Skin epidermis (tissue), 12 donors: ENCODE results near the gene SVOPL.

Experiments
- H3K27ac ChIP-seq, 21 experiments: fragments of 200-600 bp; sonication (generic) in 11 of 21; one replicate each; pipeline ENCODE4 v1.5.0; 2020; ENCODE audit warnings: mild to moderate bottlenecking in 3 of 21, inconsistent platforms in 2 of 21, moderate library complexity in 2 of 21
- H3K4me3 ChIP-seq, 7 experiments: fragments of 200-600 bp; sonication (generic) in 2 of 7; one replicate each; pipeline ENCODE4 v1.5.0; 2020; ENCODE audit warnings: inconsistent platforms in 2 of 7, mild to moderate bottlenecking in 2 of 7, moderate library complexity in 1 of 7

Gene SVOPL

GRCh38 chr7:138622841-138623240 is 78.3 kb downstream of the SVOPL start:
- Histone ChIP-seq H3K4me3 (no peak overlapping the region), H3K27ac (no peak overlapping the region)

GRCh38 chr7:138618933-138619332 is 82.2 kb downstream of the SVOPL start:
- Histone ChIP-seq H3K27ac (no peak overlapping the region), H3K4me3 (no peak overlapping the region)

- Histone ChIP-seq H3K4me3 (no peak overlapping the region), H3K27ac (no peak overlapping the region)
Observed at GRCh38 chr7:138618506-138618905, 82.7 kb downstream of the SVOPL start.

- H3K4me3 ChIP-seq: no peak overlapping the region
- H3K27ac ChIP-seq: no peak overlapping the region
Observed at GRCh38 chr7:138616085-138616484, 85.1 kb downstream of the SVOPL start.

- Histone ChIP-seq H3K4me3 (no peak overlapping the region), H3K27ac (no peak overlapping the region)
Observed at GRCh38 chr7:138613630-138614029, 87.5 kb downstream of the SVOPL start.

- H3K27ac ChIP-seq: no peak overlapping the region
Observed at GRCh38 chr7:138610671-138611170, 90.4 kb downstream of the SVOPL start.

GRCh38 chr7:138608275-138608674 is 92.9 kb downstream of the SVOPL start:
- H3K4me3 ChIP-seq: no peak overlapping the region
- H3K27ac ChIP-seq: no peak overlapping the region

More at GRCh38 chr7:138610671-138611170, 90.4 kb downstream of the SVOPL start:
- no peak overlapping the region for H3K4me3 ChIP-seq

- no peak overlapping the region for H3K27ac ChIP-seq
- H3K4me3 ChIP-seq: no peak overlapping the region
Observed at GRCh38 chr7:138607216-138608126, 93.7 kb downstream of the SVOPL start.

- Histone ChIP-seq H3K27ac (no peak overlapping the region), H3K4me3 (no peak overlapping the region)
Observed at GRCh38 chr7:138606236-138606635, 94.9 kb downstream of the SVOPL start.

GRCh38 chr7:138603549-138604318 is 97.4 kb downstream of the SVOPL start:
- Histone ChIP-seq H3K4me3 (no peak overlapping the region), H3K27ac (no peak overlapping the region)

- no peak overlapping the region for H3K27ac ChIP-seq
- no peak overlapping the region for H3K4me3 ChIP-seq
Observed at GRCh38 chr7:138602451-138602850, 98.7 kb downstream of the SVOPL start.

- H3K27ac ChIP-seq: no peak overlapping the region
- no peak overlapping the region for H3K4me3 ChIP-seq
Observed at GRCh38 chr7:138595454-138595853, 105.7 kb downstream of the SVOPL start.

GRCh38 chr7:138590154-138590553 is 111.0 kb downstream of the SVOPL start:
- H3K4me3 ChIP-seq: no peak overlapping the region
- no peak overlapping the region for H3K27ac ChIP-seq

GRCh38 chr7:138588986-138589385 is 112.2 kb downstream of the SVOPL start:
- H3K27ac ChIP-seq: no peak overlapping the region
- H3K4me3 ChIP-seq: no peak overlapping the region

GRCh38 chr7:138587485-138587884 is 113.7 kb downstream of the SVOPL start:
- Histone ChIP-seq H3K4me3 (no peak overlapping the region), H3K27ac (no peak overlapping the region)

- no peak overlapping the region for H3K27ac ChIP-seq
- H3K4me3 ChIP-seq: no peak overlapping the region
Observed at GRCh38 chr7:138585283-138585993, 115.7 kb downstream of the SVOPL start.

- Histone ChIP-seq H3K4me3 (no peak overlapping the region), H3K27ac (no peak overlapping the region)
Observed at GRCh38 chr7:138584696-138585095, 116.5 kb downstream of the SVOPL start.

- H3K4me3 ChIP-seq: no peak overlapping the region
Observed at GRCh38 chr7:138584283-138584682, 116.9 kb downstream of the SVOPL start.

GRCh38 chr7:138581065-138581464 is 120.1 kb downstream of the SVOPL start:
- H3K4me3 ChIP-seq: no peak overlapping the region
- no peak overlapping the region for H3K27ac ChIP-seq

More at GRCh38 chr7:138584283-138584682, 116.9 kb downstream of the SVOPL start:
- H3K27ac ChIP-seq: no peak overlapping the region

- Histone ChIP-seq H3K4me3 (no peak overlapping the region), H3K27ac (no peak overlapping the region)
Observed at GRCh38 chr7:138579671-138580070, 121.5 kb downstream of the SVOPL start.
